IMR-90 (cell line): ENCODE data around the gene CHMP3.

Source experiments
- BHLHE40 ChIP-seq: fragments of 150-350 bp; IDR thresholded peaks from 2 replicates; pipeline ENCODE4 v1.6.1; 2016; ENCODE audit warnings: mild to moderate bottlenecking, low read depth, low read length
- MAFK ChIP-seq: IDR thresholded peaks from 2 replicates; pipeline ENCODE4 v1.6.1; 2012; ENCODE audit warnings: low read depth, low read length, improper control_type of control experiment
- POLR2A ChIP-seq: IDR thresholded peaks from 2 replicates; pipeline ENCODE4 v1.6.1; 2012; ENCODE audit warnings: mild to moderate bottlenecking, low read depth, low read length
- RAD21 ChIP-seq: IDR thresholded peaks from 2 replicates; pipeline ENCODE4 v1.6.1; 2012; ENCODE audit warnings: low read length, improper control_type of control experiment
- TF ChIP-seq, protein P1 (sequence below): conservative IDR thresholded peaks from 2 replicates; pipeline ENCODE4 v1.5.1; 2012; ENCODE audit warnings: mild to moderate bottlenecking, low read depth, low read length, improper control_type of control experiment
- TF ChIP-seq, protein P2 (sequence below): fragments of 150-350 bp; IDR thresholded peaks from 2 replicates; pipeline ENCODE4 v1.6.1; 2016; ENCODE audit warnings: low read depth, mild to moderate bottlenecking, low read length, moderate library complexity, borderline replicate concordance
- TF ChIP-seq, protein P3 (sequence below): fragments of 150-350 bp; IDR thresholded peaks from 2 replicates; pipeline ENCODE4 v1.6.1; 2017; ENCODE audit warnings: mild to moderate bottlenecking, antibody characterized with exemption, low read length, low read depth

DNA sequence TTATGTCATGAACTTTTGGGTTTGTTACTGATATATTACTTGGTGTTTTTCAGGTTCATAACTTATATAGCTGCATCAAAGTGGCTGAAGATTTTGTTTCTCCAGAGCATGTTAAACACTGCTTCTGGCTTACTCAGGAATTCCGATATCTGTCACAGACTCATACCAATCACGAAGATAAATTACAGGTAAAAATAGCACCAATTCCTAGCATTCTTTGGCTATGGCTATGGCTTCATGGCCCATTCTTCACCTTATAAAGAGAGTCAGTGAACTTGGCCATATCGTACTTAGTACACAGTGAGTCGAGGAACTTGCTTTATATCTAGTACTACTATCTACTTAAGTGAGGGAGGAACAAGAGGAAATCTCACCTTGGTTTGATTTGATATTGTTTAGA lies 72.2 kb downstream of the CHMP3 start:
- TF ChIP-seq POLR2A (no peak), BHLHE40 (no peak), MAFK (no peak), RAD21 (no peak)
- TF ChIP-seq, protein P1, sequence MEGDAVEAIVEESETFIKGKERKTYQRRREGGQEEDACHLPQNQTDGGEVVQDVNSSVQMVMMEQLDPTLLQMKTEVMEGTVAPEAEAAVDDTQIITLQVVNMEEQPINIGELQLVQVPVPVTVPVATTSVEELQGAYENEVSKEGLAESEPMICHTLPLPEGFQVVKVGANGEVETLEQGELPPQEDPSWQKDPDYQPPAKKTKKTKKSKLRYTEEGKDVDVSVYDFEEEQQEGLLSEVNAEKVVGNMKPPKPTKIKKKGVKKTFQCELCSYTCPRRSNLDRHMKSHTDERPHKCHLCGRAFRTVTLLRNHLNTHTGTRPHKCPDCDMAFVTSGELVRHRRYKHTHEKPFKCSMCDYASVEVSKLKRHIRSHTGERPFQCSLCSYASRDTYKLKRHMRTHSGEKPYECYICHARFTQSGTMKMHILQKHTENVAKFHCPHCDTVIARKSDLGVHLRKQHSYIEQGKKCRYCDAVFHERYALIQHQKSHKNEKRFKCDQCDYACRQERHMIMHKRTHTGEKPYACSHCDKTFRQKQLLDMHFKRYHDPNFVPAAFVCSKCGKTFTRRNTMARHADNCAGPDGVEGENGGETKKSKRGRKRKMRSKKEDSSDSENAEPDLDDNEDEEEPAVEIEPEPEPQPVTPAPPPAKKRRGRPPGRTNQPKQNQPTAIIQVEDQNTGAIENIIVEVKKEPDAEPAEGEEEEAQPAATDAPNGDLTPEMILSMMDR = no peak
- TF ChIP-seq, protein P2, sequence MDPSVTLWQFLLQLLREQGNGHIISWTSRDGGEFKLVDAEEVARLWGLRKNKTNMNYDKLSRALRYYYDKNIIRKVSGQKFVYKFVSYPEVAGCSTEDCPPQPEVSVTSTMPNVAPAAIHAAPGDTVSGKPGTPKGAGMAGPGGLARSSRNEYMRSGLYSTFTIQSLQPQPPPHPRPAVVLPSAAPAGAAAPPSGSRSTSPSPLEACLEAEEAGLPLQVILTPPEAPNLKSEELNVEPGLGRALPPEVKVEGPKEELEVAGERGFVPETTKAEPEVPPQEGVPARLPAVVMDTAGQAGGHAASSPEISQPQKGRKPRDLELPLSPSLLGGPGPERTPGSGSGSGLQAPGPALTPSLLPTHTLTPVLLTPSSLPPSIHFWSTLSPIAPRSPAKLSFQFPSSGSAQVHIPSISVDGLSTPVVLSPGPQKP = no peak
- TF ChIP-seq, protein P3, sequence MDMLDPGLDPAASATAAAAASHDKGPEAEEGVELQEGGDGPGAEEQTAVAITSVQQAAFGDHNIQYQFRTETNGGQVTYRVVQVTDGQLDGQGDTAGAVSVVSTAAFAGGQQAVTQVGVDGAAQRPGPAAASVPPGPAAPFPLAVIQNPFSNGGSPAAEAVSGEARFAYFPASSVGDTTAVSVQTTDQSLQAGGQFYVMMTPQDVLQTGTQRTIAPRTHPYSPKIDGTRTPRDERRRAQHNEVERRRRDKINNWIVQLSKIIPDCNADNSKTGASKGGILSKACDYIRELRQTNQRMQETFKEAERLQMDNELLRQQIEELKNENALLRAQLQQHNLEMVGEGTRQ = no peak
